Adrenal gland (tissue), 12 donors: ENCODE data around the gene DGKA. TPM values are rescaled to one million over a fixed set of nuclear protein-coding genes. Genes with fewer than 3 reads are reported as not detected.

Source experiments
- DNase-seq, 7 donors: peaks; one replicate each; pipeline ENCODE4 v3.0.0-alpha.2; 2019 to 2020
- H3K27ac ChIP-seq, 5 donors: fragments of 200-600 bp; sonication (generic) in 4 of 5; 1 replicate in 3 of 5; 2 replicates in 2 of 5; pipeline versions ENCODE4 v1.5.1 to v1.8.0; 2016 to 2020; ENCODE audit warnings: mild to moderate bottlenecking in 1 of 5
- H3K27me3 ChIP-seq: fragments of 200-600 bp; 2 replicates; pipeline ENCODE4 v1.8.0; 2021
- H3K36me3 ChIP-seq, 2 donors: fragments of 200-600 bp; replicated peaks in 1 of 2; 1 replicate in 1 of 2; 2 replicates in 1 of 2; pipeline versions ENCODE4 v1.5.1 to v1.8.0; 2018 to 2022
- H3K4me1 ChIP-seq, 2 donors: fragments of 200-600 bp; replicated peaks in 1 of 2; 1 replicate in 1 of 2; 2 replicates in 1 of 2; pipeline versions ENCODE4 v1.5.1 to v1.8.0; 2018 to 2021
- H3K4me3 ChIP-seq, 4 donors: fragments of 200-600 bp; sonication (generic) in 3 of 4; one replicate each; pipeline ENCODE4 v1.5.1; 2016 to 2018
- H3K9me3 ChIP-seq, 3 donors: fragments of 200-600 bp; sonication (generic) in 1 of 3; replicated peaks in 1 of 3; 1 replicate in 2 of 3; 2 replicates in 1 of 3; pipeline versions ENCODE4 v1.5.1 to v1.8.0; 2016 to 2021
- POLR2A ChIP-seq, 2 donors: fragments of 450-650 bp; IDR thresholded peaks; one replicate each; pipeline ENCODE4 v1.6.1; 2017; ENCODE audit warnings: antibody characterized with exemption in 2 of 2, mild to moderate bottlenecking in 2 of 2, moderate library complexity in 1 of 2
- WGBS, 4 donors: extraction: QIAGEN DNeasy Blood & Tissue Kit in 2 of 4; methylation state at CpG; one replicate each; pipeline versions ENCODE4 v1.1.5 to v1.1.7; 2013 to 2017; 5-methylcytosine and 5-hydroxymethylcytosine counted together
- intact Hi-C, 2 donors: fragments of 100-400 bp; cut with DNase I; formaldehyde crosslinking; loops; one replicate each; pipeline versions ENCODE4 v1.14.1 to v1.15.0; 2022 to 2023
- polyA plus RNA-seq, 3 donors: library from polyadenylated mRNA; stranded (reverse); fragments of 200-250 nt in 2 of 3; fragments of 350-450 nt in 1 of 3; fragmentation: Illumina TruSeq in 1 of 3; extraction: RNeasy Lipid Tissue Mini Kit (QIAGEN cat#74804) in 1 of 3; gene quantifications; one replicate each; pipeline ENCODE4 v1.2.3, GENCODE V29; 2013 to 2014
- total RNA-seq, 9 donors: library from RNA; depleted of rRNA in 4 of 9; stranded (reverse); fragments of >200 nt in 4 of 9; fragments of 120-200 nt in 1 of 9; fragmentation: NEBNext Ultra II Directional in 1 of 9; extraction: Animal tissue kit (Norgen Biotek cat#: 25700) in 1 of 9; gene quantifications; one replicate each; pipeline versions ENCODE4 v1.1.0 to v1.2.4, GENCODE V29; 2013 to 2023
- TF ChIP-seq, protein P1 (sequence below), 6 experiments: fragments of 450-650 bp in 4 of 6; fragments of 200-600 bp in 2 of 6; sonication (generic) in 1 of 6; IDR thresholded peaks; 1 replicate in 5 of 6; 2 replicates in 1 of 6; pipeline versions ENCODE4 v1.5.1 to v1.8.0; 2016 to 2021; ENCODE audit warnings: antibody characterized with exemption in 6 of 6, mild to moderate bottlenecking in 2 of 6, moderate library complexity in 1 of 6
- donor health status: healthy with polysubstance abuse.
- donor health status: Bipolar disorder and iron deficiency.
- donor health status: DM: yes; HTN: yes; CAD: no.
- donor health status: DM: no; HTN: no; CAD: no.
- donor health status: DM: no; HTN: no; CAD: no.
- donor health status: DM: yes; HTN: yes; CAD: no.

Gene DGKA
- total and polyA plus RNA-seq, 12 donors = 16.0 to 116 (median 34.2) TPM

DNA sequence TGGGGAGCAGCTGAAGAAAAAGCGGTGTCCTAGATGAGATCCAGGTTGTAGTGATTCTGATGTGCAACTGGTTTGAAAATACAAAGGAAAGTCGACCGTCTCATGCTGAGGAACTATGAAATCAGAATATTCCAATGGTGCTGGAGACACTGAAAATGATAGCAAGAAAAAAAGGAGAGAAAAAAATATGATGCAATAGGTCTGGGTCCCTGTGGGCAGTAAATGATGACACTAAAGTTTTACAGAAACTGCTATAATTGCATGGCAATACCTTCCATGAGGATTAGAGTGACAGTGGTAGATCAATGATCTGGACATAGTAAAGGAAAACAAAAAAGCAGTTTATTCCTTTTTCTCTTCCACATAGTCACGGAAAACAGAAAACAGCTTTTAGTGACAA lies 5.6 kb upstream of the DGKA start:
- H3K4me3 ChIP-seq = no peak overlapping the region
- TF ChIP-seq POLR2A (IDR thresholded peaks at IDR 0.05) = no peak
- TF ChIP-seq, protein P1, sequence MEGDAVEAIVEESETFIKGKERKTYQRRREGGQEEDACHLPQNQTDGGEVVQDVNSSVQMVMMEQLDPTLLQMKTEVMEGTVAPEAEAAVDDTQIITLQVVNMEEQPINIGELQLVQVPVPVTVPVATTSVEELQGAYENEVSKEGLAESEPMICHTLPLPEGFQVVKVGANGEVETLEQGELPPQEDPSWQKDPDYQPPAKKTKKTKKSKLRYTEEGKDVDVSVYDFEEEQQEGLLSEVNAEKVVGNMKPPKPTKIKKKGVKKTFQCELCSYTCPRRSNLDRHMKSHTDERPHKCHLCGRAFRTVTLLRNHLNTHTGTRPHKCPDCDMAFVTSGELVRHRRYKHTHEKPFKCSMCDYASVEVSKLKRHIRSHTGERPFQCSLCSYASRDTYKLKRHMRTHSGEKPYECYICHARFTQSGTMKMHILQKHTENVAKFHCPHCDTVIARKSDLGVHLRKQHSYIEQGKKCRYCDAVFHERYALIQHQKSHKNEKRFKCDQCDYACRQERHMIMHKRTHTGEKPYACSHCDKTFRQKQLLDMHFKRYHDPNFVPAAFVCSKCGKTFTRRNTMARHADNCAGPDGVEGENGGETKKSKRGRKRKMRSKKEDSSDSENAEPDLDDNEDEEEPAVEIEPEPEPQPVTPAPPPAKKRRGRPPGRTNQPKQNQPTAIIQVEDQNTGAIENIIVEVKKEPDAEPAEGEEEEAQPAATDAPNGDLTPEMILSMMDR (IDR thresholded peaks at IDR 0.05) = no peak
- peaks cover 14 to 60% of the 10 kb centered on the region in 2 donors for H3K4me1 ChIP-seq
- no peak for DNase-seq
- no peaks in the 10 kb centered on the region for H3K9me3 ChIP-seq
- H3K36me3 ChIP-seq = no peaks in the 10 kb centered on the region
- no peaks in the 10 kb centered on the region for H3K27me3 ChIP-seq
- 81 to 90% (median 81%) methylated on average over 4 of the region's 4 CpGs for WGBS, 4 donors
- intact Hi-C loops = no loop called here
- H3K27ac ChIP-seq = no peak overlapping the region

DNA sequence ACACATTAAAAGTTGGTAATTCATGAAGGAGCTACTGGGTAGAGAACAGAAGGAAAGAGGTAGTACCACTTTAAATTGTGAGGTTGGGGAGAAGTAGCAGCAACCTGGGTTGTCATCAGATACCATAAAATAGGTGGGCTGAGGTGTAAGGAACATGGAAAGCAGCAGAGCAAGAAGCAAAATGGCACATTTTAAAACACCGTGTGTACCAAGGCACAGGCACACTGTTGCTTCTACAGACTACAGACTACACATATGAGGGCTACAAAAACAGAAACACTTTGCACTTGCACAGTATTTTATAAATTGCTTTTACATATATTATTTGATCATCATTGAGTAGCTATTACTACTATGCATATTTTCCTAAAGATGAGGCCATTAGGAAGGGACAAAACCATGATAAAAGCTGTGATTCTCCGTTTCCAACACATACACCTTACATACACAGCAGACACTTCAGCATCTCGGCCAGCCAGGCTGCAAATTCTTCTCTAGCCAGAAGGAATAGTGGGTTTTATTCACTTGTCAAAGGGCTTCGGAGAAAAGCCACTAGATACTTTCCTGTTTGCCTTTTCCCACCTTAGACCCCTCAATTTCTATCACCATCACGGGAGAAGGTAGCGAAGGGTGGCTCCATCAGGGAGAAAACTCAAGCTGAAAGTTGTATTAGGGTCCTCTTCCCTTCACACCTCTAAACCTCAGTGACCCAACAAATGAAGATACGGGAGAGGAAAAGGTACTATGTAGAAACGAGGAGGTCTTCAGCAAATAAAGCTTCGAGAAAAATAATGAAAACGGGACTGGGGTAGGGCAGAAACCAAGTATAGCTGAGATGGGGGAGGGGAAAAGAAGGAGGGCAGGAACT lies 4.9 kb upstream of the DGKA start:
- H3K4me1 ChIP-seq = peaks cover 20 to 63% of the 10 kb centered on the region in 2 donors
- intact Hi-C loops = no loop called here

DNA sequence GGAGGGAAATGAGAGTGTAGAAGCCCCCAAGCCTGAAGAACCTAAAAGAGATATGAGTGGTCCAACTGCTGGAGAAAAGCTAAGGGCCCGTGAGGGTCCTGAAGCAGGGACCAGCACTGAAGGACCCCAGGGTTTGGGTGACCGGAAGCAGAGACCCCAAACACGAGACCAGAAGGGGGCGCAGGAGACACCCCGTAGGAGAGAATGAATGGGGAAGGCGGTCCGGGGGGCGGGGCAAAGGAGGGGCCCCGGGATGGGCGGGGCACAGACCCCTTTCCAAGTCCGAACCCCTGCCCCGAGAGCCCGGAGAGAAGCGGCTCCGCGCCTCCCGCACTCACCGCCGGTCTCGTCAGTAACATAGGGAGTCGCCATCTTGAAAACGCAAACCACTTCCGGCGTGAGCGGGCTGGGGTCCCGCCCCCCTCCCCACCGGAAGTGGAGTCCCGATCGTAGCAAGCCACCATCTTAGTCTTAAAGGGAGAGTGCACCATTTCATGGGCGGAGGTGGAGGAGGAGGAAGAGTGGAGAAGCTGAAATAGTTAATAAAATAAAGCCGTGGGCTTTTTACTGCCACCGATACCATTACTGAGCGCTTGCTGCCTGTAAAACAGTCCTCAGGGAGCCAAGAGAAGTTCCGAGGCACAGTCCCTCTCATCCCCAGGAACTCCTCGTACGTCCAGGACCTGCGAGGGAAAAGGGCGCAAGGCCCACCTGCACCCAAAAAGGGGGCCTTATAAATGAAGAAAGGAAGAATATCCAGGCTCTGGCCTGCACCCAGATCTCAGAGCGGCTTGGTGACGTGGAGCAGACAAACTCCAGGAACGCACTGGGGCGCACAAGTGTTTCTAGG lies 4.0 kb upstream of the DGKA start:
- intact Hi-C loops = no loop called here
- TF ChIP-seq, protein P1 (IDR thresholded peaks at IDR 0.05) = peak; percentile 19 to 73 (median 55)
- TF ChIP-seq POLR2A (IDR thresholded peaks at IDR 0.05) = peak in 1 of 2 donors; percentile 53
- H3K36me3 ChIP-seq = no peaks in the 10 kb centered on the region
- 0% methylated on average over 23 to 42 of the region's 42 CpGs for WGBS, 4 donors
- H3K4me1 ChIP-seq = peaks cover 21 to 65% of the 10 kb centered on the region in 2 donors
- no peaks in the 10 kb centered on the region for H3K27me3 ChIP-seq
- H3K4me3 ChIP-seq = peak overlapping the region; percentile 82 to 98 (median 92)
- H3K9me3 ChIP-seq = no peaks in the 10 kb centered on the region
- peak overlapping the region; percentile 85 to 96 (median 95) for H3K27ac ChIP-seq
- peak; percentile 83 to 94 (median 88) for DNase-seq

More for the DNA sequence above, 4.9 kb upstream of the DGKA start:
- Histone ChIP-seq H3K4me3 (peak overlapping the region; percentile 82 to 98 (median 92)), H3K27me3 (no peaks in the 10 kb centered on the region), H3K9me3 (no peaks in the 10 kb centered on the region), H3K27ac (peak overlapping the region in 4 of 5 donors; percentile 85 to 96 (median 96)), H3K36me3 (no peaks in the 10 kb centered on the region)
- WGBS, 4 donors = 9 to 11% (median 10%) methylated on average over 10 of the region's 10 CpGs
- TF ChIP-seq, protein P1 (IDR thresholded peaks at IDR 0.05) = no peak
- no peak for TF ChIP-seq POLR2A (IDR thresholded peaks at IDR 0.05)
- DNase-seq = no peak
